Neural cell (in vitro differentiated cells): ENCODE results near the gene DIPK1C.

Experiments used
- CTCF ChIP-seq: fragments of 450-650 bp; IDR thresholded peaks from 2 replicates; pipeline ENCODE4 v1.5.1; 2014; ENCODE audit warnings: antibody characterized with exemption, mild to moderate bottlenecking, moderate library complexity; ENCODE audit not compliant: poor library complexity, severe bottlenecking
- REST ChIP-seq: IDR thresholded peaks from 2 replicates; pipeline ENCODE4 v1.6.1; 2012; ENCODE audit warnings: borderline replicate concordance

GRCh38 chr18:74425876-74426275 is 31.2 kb downstream of the DIPK1C start:
- TF ChIP-seq CTCF (no peak), REST (no peak)
